Measurements from ENCODE around the gene RELA. TPM values are rescaled to one million over a fixed set of nuclear protein-coding genes. Genes with fewer than 3 reads are reported as not detected.
"Not testable (repeated sequence)": the region's sequence is repeated elsewhere in the genome, so short reads cannot be mapped to it uniquely, and the experiment has no call there.

The RELA gene
- total RNA-seq, 2 experiments from 2014 or later = 76.7 to 79.8 TPM

- no peak for DNase-seq
- Mint-ChIP-seq H3K27me3 (no peaks in the 10 kb centered on the region), H3K4me3 (peak overlapping the region; percentile 82), H3K36me3 (ENCODE audit: low read depth) (peaks cover 40% of the 10 kb centered on the region), H3K27ac (peak overlapping the region; percentile 79), H3K9me3 (no peaks in the 10 kb centered on the region), H3K4me1 (peaks cover 42% of the 10 kb centered on the region)
- CTCF ChIA-PET = interaction anchor here (0.9 kb wide), 1 partner anchor 8 kb away, joined by 3 read pairs; no protein-coding TSS in a partner anchor
- POLR2A ChIA-PET = interaction anchor here (2.0 kb wide), 1 partner anchor 24 kb away, joined by 5 read pairs; the partner anchor contains the start of gene SIPA1
Measured at GRCh38 chr11:65661599-65662246, 993 bp downstream of the RELA start.

GRCh38 chr11:65660908-65661307 is 1.8 kb downstream of the RELA start:
- H3K9me3 Mint-ChIP-seq, DNase-seq, H3K27me3 Mint-ChIP-seq, POLR2A ChIA-PET: not testable (repeated sequence)
- Mint-ChIP-seq H3K36me3 (ENCODE audit: low read depth) (peaks cover 47% of the 10 kb centered on the region), H3K27ac (peak overlapping the region; percentile 79), H3K4me3 (peak overlapping the region; percentile 82), H3K4me1 (peaks cover 47% of the 10 kb centered on the region)
- CTCF ChIA-PET = interaction anchor here (0.6 to 0.9 kb wide), 2 partner anchors 8 to 22 kb away, joined by 3 read pairs; no protein-coding TSS in a partner anchor

- no peak overlapping the region for H3K4me3 Mint-ChIP-seq
Measured at GRCh38 chr11:65660038-65660437, 2.7 kb downstream of the RELA start.

DNA sequence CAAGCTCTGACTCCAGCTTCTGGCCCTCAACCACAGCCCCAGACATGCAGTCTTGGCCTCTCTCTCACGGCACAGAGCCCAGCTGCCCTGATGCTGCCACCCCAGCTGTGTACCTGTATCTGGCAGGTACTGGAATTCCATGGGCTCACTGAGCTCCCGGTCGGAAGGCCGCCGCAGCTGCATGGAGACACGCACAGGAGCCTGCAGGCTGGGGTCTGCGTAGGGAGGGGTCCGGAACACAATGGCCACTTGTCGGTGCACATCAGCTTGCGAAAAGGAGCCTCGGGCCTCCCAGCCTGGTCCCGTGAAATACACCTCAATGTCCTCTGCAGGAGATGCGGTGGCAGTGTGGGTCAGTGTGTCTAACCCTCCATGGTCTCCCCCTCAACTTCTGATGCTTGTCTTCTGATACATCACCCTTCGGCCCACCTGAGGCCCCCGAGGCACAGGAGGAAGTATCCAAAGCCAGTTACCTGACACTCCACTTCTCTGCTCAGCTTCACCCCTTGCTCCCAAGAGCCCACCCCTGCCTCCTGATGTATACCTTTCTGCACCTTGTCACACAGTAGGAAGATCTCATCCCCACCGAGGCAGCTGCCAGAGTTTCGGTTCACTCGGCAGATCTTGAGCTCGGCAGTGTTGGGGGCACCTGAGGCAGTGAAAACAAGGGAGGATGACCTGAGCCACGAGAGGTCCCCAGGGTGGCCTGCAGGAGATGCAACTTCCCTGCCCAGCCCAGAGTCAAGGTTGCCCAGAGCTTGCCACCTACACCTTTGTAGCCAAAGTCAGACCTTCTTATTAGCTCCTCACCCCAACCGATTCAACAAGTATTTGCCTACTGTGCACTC is 4.3 kb downstream of the RELA start:
- no peak overlapping the region for H3K4me3 Mint-ChIP-seq
- H3K27ac Mint-ChIP-seq = no peak overlapping the region
- no peak for DNase-seq
- no peaks in the 10 kb centered on the region for H3K9me3 Mint-ChIP-seq
- H3K27me3 Mint-ChIP-seq = no peaks in the 10 kb centered on the region
- H3K4me1 Mint-ChIP-seq = peaks cover 49% of the 10 kb centered on the region
- CTCF ChIA-PET = interaction anchor here (0.6 to 1.5 kb wide), 8 partner anchors 8 to 201 kb away, joined by 3 to 5 read pairs (median 4); partner anchors contain the start of genes FAM89B, MUS81 and PCNX3
- H3K36me3 Mint-ChIP-seq (ENCODE audit: low read depth) = peaks cover 65% of the 10 kb centered on the region
- POLR2A ChIA-PET = no interaction called here

More at GRCh38 chr11:65660038-65660437, 2.7 kb downstream of the RELA start:
- Mint-ChIP-seq H3K9me3 (no peaks in the 10 kb centered on the region), H3K27ac (no peak overlapping the region), H3K36me3 (ENCODE audit: low read depth) (peaks cover 55% of the 10 kb centered on the region), H3K27me3 (no peaks in the 10 kb centered on the region), H3K4me1 (peaks cover 47% of the 10 kb centered on the region)
- no peak for DNase-seq
- ChIA-PET CTCF (interaction anchor here (0.9 kb wide), 1 partner anchor 21 kb away, joined by 3 read pairs; no protein-coding TSS in a partner anchor), POLR2A (no interaction called here)

- H3K9me3 Mint-ChIP-seq = no peaks in the 10 kb centered on the region
- peaks cover 67% of the 10 kb centered on the region for H3K36me3 Mint-ChIP-seq (ENCODE audit: low read depth)
- ChIA-PET CTCF (interaction anchor here (1.1 to 1.5 kb wide), 4 partner anchors 40 to 202 kb away, joined by 4 to 5 read pairs (median 4); partner anchors contain the start of gene MUS81), POLR2A (no interaction called here)
- no peak overlapping the region for H3K4me3 Mint-ChIP-seq
- H3K27me3 Mint-ChIP-seq = no peaks in the 10 kb centered on the region
- no peak for DNase-seq
- peaks cover 56% of the 10 kb centered on the region for H3K4me1 Mint-ChIP-seq
- H3K27ac Mint-ChIP-seq = no peak overlapping the region
Measured at GRCh38 chr11:65657426-65657825, 5.3 kb downstream of the RELA start.

- DNase-seq = no peak
- POLR2A ChIA-PET = no interaction called here
- Mint-ChIP-seq H3K36me3 (ENCODE audit: low read depth) (peaks cover 75% of the 10 kb centered on the region), H3K9me3 (no peaks in the 10 kb centered on the region), H3K4me1 (peaks cover 62% of the 10 kb centered on the region), H3K27me3 (no peaks in the 10 kb centered on the region), H3K4me3 (no peak overlapping the region), H3K27ac (peak overlapping the region; percentile 20)
- CTCF ChIA-PET = interaction anchor here (0.9 to 2.2 kb wide), 2 partner anchors 17 to 233 kb away, joined by 3 to 6 read pairs; partner anchors contain the start of gene SIPA1
Measured at GRCh38 chr11:65655570-65656332, 7.0 kb downstream of the RELA start.

DNA sequence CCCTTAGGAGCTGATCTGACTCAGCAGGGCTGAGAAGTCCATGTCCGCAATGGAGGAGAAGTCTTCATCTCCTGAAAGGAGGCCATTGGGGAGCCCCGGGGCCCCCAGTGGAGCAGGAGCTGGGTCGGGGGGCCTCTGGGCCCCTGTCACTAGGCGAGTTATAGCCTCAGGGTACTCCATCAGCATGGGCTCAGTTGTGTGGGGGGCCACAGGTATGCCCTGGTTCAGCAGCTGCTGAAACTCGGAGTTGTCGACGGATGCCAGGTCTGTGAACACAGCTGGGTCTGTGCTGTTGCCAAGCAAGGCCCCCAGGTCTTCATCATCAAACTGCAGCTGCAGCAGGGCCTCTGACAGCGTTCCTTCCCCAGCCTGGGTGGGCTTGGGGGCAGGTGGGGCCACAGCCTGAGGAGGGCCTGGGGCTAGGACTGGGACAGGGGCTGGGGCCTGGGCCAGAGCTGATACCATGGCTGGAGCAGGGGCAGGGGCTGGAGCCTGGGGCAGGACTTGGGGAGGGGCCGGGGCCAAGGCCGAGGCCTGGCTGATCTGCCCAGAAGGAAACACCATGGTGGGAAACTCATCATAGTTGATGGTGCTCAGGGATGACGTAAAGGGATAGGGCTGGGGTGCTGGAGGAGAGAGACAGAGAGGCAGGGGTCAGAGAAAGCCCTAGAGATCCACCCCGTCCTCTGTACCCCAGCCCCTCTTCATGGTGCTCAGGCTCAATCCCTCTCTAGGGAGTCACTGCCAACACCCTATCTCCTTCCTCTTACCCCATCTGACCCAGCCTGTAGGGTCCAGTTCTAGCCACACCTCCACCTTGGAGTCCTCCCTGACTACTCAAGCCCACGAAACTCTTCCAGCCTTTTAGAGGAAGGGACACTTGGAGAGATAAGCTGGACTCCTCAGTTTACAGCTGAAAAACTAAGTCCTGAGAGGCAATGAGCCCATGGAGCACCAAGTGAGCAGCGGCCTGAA is 8.1 kb downstream of the RELA start:
- peaks cover 55% of the 10 kb centered on the region for H3K4me1 Mint-ChIP-seq
- peak overlapping the region; percentile 10 for H3K27ac Mint-ChIP-seq
- no peak overlapping the region for H3K4me3 Mint-ChIP-seq
- no peaks in the 10 kb centered on the region for H3K9me3 Mint-ChIP-seq
- H3K27me3 Mint-ChIP-seq = no peaks in the 10 kb centered on the region
- ChIA-PET POLR2A (interaction anchor here (2.4 kb wide), 1 partner anchor 16 kb away, joined by 6 read pairs; no protein-coding TSS in a partner anchor), CTCF (interaction anchor here (1.1 to 2.2 kb wide), 6 partner anchors 11 to 230 kb away, joined by 3 to 6 read pairs (median 4); partner anchors contain the start of gene SIPA1)
- DNase-seq = no peak
- peaks cover 73% of the 10 kb centered on the region for H3K36me3 Mint-ChIP-seq (ENCODE audit: low read depth)

DNA sequence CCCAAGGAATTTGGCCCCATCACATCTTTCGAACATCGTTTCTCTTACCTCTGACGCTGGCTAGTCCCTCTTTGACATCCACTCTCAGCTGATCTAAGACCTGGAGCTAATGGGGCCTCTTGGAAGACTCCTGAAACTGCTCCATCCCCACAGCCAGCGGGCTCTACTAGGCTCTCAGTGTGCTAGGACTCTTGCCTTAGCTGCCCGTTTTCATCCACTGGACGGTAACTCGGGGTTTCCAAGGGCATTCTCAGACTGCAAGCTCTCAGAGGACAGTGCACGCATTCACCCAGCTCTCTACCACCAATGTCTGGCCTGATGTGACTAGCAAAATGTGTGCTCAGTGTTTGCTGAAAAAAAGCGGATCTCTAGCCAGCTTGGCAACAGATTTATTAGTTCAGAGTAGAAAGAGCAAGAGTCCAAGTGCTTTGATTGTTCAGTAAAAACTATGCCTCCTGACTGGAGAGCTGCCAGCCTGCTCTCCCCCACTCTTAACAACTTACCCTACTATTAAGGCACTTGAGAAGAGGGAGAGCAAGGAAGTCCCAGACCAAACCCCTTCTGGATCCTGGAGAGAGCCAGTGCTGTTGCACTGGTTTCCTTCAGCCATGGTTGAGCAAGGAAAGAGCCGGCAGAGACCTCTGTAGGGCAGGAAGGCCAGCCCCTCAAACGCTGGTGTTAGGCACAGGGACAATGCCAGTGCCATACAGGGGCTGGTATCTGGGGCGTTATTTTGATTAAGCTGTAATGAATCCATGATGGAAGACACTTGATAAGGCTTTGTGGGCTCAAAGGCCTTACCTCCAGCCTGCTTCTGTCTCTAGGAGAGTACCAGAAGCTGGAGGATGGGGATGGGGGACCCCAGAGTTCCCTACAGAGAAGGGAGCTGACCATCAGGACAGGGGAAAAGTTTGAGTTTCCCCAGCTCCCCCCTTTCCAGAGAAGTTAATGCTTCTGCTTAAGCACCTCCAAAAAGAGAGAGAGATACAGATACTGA is 9.2 kb downstream of the RELA start:
- no peaks in the 10 kb centered on the region for H3K9me3 Mint-ChIP-seq
- peak overlapping the region; percentile 90 for H3K27ac Mint-ChIP-seq
- CTCF ChIA-PET = interaction anchor here (0.6 to 2.2 kb wide), 11 partner anchors 8 to 919 kb away, joined by 3 to 7 read pairs (median 4); partner anchors contain the start of genes AP5B1, MUS81, RELA and SIPA1
- DNase-seq = no peak
- peaks cover 67% of the 10 kb centered on the region for H3K36me3 Mint-ChIP-seq (ENCODE audit: low read depth)
- POLR2A ChIA-PET = interaction anchor here (1.1 to 2.4 kb wide), 2 partner anchors 11 to 15 kb away, joined by 3 to 6 read pairs; no protein-coding TSS in a partner anchor
- peak overlapping the region; percentile 74 for H3K4me3 Mint-ChIP-seq
- H3K4me1 Mint-ChIP-seq = peaks cover 46% of the 10 kb centered on the region
- no peaks in the 10 kb centered on the region for H3K27me3 Mint-ChIP-seq

- peaks cover 66% of the 10 kb centered on the region for H3K36me3 Mint-ChIP-seq (ENCODE audit: low read depth)
- peak overlapping the region; percentile 90 for H3K27ac Mint-ChIP-seq
- ChIA-PET CTCF (interaction anchor here (0.6 to 2.4 kb wide), 9 partner anchors 9 to 920 kb away, joined by 3 to 8 read pairs (median 4); partner anchors contain the start of genes AP5B1, KAT5, MUS81 and RELA), POLR2A (interaction anchor here (1.1 to 2.4 kb wide), 2 partner anchors 10 to 14 kb away, joined by 3 to 6 read pairs; no protein-coding TSS in a partner anchor)
- no peaks in the 10 kb centered on the region for H3K27me3 Mint-ChIP-seq
- DNase-seq = peak; percentile 94
- H3K9me3 Mint-ChIP-seq = no peaks in the 10 kb centered on the region
- H3K4me3 Mint-ChIP-seq = peak overlapping the region; percentile 74
- H3K4me1 Mint-ChIP-seq = peaks cover 46% of the 10 kb centered on the region
Measured at GRCh38 chr11:65652511-65653228, 10.0 kb downstream of the RELA start.

Measured in activated CD4-positive, alpha-beta T cell treated with anti-CD3 and anti-CD28 coated beads, Interleukin-2, amount 10 ng/mL, durations not matched to agents 7 days and 5 days (primary cell).